Right lobe of liver (tissue), 6 donors: Measurements from ENCODE around the gene GBP6. TPM values are rescaled to one million over a fixed set of nuclear protein-coding genes. Genes with fewer than 3 reads are reported as not detected.

Source experiments
- ATAC-seq, 4 donors: fragments of 200-7000 bp; cut with Tn5 transposase; one replicate each; pipeline ENCODE4 v1.9.1; 2020; ENCODE audit warnings: mild to moderate bottlenecking in 4 of 4, moderate library complexity in 4 of 4
- DNase-seq, 3 donors: peaks; one replicate each; pipeline ENCODE4 v3.0.0-alpha.2; 2020
- H3K27ac ChIP-seq, 3 donors: fragments of 200-600 bp; one replicate each; pipeline ENCODE4 v1.8.0; 2022
- H3K27me3 ChIP-seq, 2 donors: fragments of 200-600 bp; one replicate each; pipeline ENCODE4 v1.8.0; 2022
- H3K36me3 ChIP-seq, 4 donors: fragments of 200-600 bp; sonication (generic) in 1 of 4; one replicate each; pipeline versions ENCODE4 v1.5.1 to v1.8.0; 2017 to 2022; ENCODE audit warnings: control low read depth in 1 of 4
- H3K4me1 ChIP-seq, 4 donors: fragments of 200-600 bp; sonication (generic) in 1 of 4; one replicate each; pipeline versions ENCODE4 v1.5.1 to v1.8.0; 2017 to 2022; ENCODE audit warnings: control low read depth in 1 of 4
- H3K4me3 ChIP-seq, 3 donors: fragments of 200-600 bp; one replicate each; pipeline ENCODE4 v1.8.0; 2022
- H3K9me3 ChIP-seq, 4 donors: fragments of 200-600 bp; sonication (generic) in 1 of 4; one replicate each; pipeline versions ENCODE4 v1.5.1 to v1.8.0; 2017 to 2022; ENCODE audit warnings: control low read depth in 1 of 4
- POLR2A ChIP-seq: fragments of 450-650 bp; IDR thresholded peaks from one replicate; pipeline ENCODE4 v1.6.1; 2017; ENCODE audit warnings: antibody characterized with exemption, mild to moderate bottlenecking
- WGBS: methylation state at CpG from one replicate; pipeline ENCODE4 v1.1.6; 2018; ENCODE audit warnings: low coverage, low lambda C conversion rate; ENCODE audit not compliant: insufficient coverage; ENCODE audit errors: missing lambda C conversion rate; 5-methylcytosine and 5-hydroxymethylcytosine counted together
- intact Hi-C, 2 donors: fragments of 100-400 bp; cut with DNase I; formaldehyde crosslinking; loops; one replicate each; pipeline versions ENCODE4 v1.11.2 to v1.14.1; 2022
- total RNA-seq, 6 experiments: library from RNA; depleted of rRNA in 2 of 6; stranded (reverse); fragments of >200 nt in 2 of 6; fragmentation: NEBNext Ultra II Directional in 3 of 6; extraction: Animal tissue kit (Norgen Biotek cat#: 25700) in 3 of 6; gene quantifications; one replicate each; pipeline versions ENCODE4 v1.1.0 to v1.2.4, GENCODE V29; 2016 to 2023
- TF ChIP-seq, protein P1 (sequence below), 4 donors: fragments of 200-600 bp in 3 of 4; fragments of 450-650 bp in 1 of 4; IDR thresholded peaks; one replicate each; pipeline versions ENCODE4 v1.5.1 to v1.8.0; 2016 to 2022; ENCODE audit warnings: antibody characterized with exemption in 4 of 4, mild to moderate bottlenecking in 2 of 4
- donor health status: DM: no; HTN: yes; CAD: no.
- donor health status: DM: no; HTN: no; CAD: no.
- donor health status: DM: no; HTN: no; CAD: no.
- donor health status: DM: no; HTN: yes; CAD: no.
- donor health status: DM: no; HTN: yes; CAD: no.

The GBP6 gene
- total RNA-seq, 6 experiments from 2014 or later: 0.06 to 0.15 (median 0.07) TPM; not detected in 3

DNA sequence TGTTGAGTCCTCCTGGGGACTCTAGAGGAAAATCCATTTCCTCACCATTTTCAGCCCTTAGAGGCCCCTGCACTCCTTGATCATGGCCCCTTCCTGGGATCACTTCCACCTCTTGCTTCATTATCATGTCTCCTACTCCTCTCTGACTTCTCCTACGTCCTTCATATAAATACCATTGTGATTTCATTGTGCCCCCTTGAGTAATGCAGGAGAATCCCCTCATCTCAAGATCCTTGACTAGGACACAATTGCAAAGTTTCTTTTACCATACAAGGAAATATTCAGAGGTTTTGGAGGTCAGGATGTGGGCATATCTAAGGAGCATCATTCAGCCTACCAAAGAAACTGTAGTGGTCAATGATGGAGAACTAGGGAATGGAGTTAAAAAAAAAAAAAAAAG, 8.8 kb upstream of the GBP6 start:
- H3K36me3 ChIP-seq: no peaks in the 10 kb centered on the region
- no peaks in the 10 kb centered on the region for H3K27me3 ChIP-seq
- no peak overlapping the region for H3K27ac ChIP-seq
- intact Hi-C loops: loop anchor here in 1 of 2 donors (10.0 kb wide), 1 partner anchor 270 kb away; no protein-coding TSS in a partner anchor
- ATAC-seq: no peak
- H3K4me3 ChIP-seq: no peak overlapping the region
- no peak for TF ChIP-seq POLR2A
- TF ChIP-seq, protein P1, sequence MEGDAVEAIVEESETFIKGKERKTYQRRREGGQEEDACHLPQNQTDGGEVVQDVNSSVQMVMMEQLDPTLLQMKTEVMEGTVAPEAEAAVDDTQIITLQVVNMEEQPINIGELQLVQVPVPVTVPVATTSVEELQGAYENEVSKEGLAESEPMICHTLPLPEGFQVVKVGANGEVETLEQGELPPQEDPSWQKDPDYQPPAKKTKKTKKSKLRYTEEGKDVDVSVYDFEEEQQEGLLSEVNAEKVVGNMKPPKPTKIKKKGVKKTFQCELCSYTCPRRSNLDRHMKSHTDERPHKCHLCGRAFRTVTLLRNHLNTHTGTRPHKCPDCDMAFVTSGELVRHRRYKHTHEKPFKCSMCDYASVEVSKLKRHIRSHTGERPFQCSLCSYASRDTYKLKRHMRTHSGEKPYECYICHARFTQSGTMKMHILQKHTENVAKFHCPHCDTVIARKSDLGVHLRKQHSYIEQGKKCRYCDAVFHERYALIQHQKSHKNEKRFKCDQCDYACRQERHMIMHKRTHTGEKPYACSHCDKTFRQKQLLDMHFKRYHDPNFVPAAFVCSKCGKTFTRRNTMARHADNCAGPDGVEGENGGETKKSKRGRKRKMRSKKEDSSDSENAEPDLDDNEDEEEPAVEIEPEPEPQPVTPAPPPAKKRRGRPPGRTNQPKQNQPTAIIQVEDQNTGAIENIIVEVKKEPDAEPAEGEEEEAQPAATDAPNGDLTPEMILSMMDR (IDR thresholded peaks at IDR 0.05): no peak
- H3K9me3 ChIP-seq: no peaks in the 10 kb centered on the region
- WGBS: 62% methylated on average over 1 of the region's 1 CpG
- H3K4me1 ChIP-seq: peaks cover 0 to 15% (median 0%) of the 10 kb centered on the region in 4 donors
- DNase-seq: no peak

GRCh38 chr1:89356658-89357400, 7.0 kb upstream of the GBP6 start:
- 73% methylated on average over 8 of the region's 8 CpGs for WGBS
- H3K4me3 ChIP-seq: no peak overlapping the region
- no peak for TF ChIP-seq POLR2A
- TF ChIP-seq, protein P1 (IDR thresholded peaks at IDR 0.05): no peak
- H3K36me3 ChIP-seq: no peaks in the 10 kb centered on the region
- peaks cover 0 to 15% (median 0%) of the 10 kb centered on the region in 4 donors for H3K4me1 ChIP-seq
- H3K9me3 ChIP-seq: no peaks in the 10 kb centered on the region
- DNase-seq (no peak), ATAC-seq (peak in 1 of 4 donors; percentile 33)
- no peaks in the 10 kb centered on the region for H3K27me3 ChIP-seq
- intact Hi-C loops: loop anchor here in 1 of 2 donors (10.0 kb wide), 1 partner anchor 272 kb away; no protein-coding TSS in a partner anchor
- no peak overlapping the region for H3K27ac ChIP-seq

DNA sequence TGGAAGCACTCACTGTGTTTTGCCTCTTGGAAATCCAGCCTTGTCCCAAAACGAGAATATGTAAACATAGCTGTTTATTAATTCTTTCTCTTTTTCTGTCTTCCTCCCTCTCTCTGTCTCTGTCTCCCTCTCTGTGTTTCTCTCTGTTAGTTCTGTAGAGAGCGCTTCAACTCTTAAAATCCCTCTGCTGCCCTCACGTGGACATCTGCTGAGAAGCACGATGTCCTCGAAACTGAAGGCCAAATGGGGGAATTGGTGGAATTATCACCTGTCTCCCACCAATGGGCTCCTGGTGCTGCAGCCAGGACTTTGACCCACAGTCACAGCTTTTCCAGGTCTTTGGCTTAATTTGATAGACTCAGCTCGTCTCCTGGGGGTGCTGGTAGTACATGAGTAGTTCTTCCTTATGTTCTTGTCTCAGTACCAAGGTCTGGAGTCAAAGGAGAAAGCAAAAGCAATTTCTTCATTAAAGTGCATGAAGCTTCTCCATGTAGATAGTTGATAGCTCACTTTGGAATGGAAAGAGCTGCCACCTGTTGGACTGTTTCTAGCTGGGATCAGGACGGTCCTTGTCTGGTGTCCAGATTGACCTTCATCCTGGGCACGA, 5.5 kb upstream of the GBP6 start:
- ATAC-seq (peak; percentile 97 to 98 (median 98)), DNase-seq (peak; percentile 77 to 81 (median 79))
- WGBS: 7% methylated on average over 8 of the region's 8 CpGs
- peak overlapping the region in 2 of 3 donors; percentile 39 to 62 for H3K27ac ChIP-seq
- H3K4me1 ChIP-seq: peaks cover 0 to 15% (median 0%) of the 10 kb centered on the region in 4 donors
- no peaks in the 10 kb centered on the region for H3K27me3 ChIP-seq
- intact Hi-C loops: loop anchor here in 1 of 2 donors (10.0 kb wide), 1 partner anchor 274 kb away; no protein-coding TSS in a partner anchor
- H3K4me3 ChIP-seq: peak overlapping the region in 1 of 3 donors; percentile 8
- no peak for TF ChIP-seq POLR2A
- TF ChIP-seq, protein P1 (IDR thresholded peaks at IDR 0.05): peak; percentile 73 to 82 (median 78)
- H3K9me3 ChIP-seq: no peaks in the 10 kb centered on the region
- H3K36me3 ChIP-seq: no peaks in the 10 kb centered on the region

DNA sequence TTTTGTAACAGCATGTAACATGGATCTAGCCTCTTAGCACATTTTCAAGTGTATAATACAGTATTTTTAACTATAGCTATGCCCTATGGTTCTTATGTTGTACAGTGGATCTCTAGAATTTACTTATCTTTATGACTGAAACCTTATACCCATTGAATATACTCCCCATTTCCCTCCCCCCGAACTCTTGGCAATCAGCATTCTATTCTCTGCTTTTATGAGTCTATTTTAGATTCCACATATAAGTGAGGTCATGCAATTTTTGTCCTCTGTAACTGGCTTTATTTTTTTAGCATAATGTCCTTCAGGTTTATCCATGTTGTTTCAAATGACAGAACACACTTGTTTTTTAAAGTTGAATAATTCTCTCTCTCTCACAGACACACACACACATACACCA, 3.1 kb upstream of the GBP6 start:
- no peak for TF ChIP-seq POLR2A
- Histone ChIP-seq H3K36me3 (no peaks in the 10 kb centered on the region), H3K27ac (no peak overlapping the region), H3K4me1 (peaks cover 0 to 15% (median 0%) of the 10 kb centered on the region in 4 donors), H3K27me3 (no peaks in the 10 kb centered on the region), H3K4me3 (no peak overlapping the region), H3K9me3 (no peaks in the 10 kb centered on the region)
- intact Hi-C loops: no loop called here
- 100% methylated on average over 1 of the region's 1 CpG for WGBS
- no peak for ATAC-seq
- no peak for DNase-seq

DNA sequence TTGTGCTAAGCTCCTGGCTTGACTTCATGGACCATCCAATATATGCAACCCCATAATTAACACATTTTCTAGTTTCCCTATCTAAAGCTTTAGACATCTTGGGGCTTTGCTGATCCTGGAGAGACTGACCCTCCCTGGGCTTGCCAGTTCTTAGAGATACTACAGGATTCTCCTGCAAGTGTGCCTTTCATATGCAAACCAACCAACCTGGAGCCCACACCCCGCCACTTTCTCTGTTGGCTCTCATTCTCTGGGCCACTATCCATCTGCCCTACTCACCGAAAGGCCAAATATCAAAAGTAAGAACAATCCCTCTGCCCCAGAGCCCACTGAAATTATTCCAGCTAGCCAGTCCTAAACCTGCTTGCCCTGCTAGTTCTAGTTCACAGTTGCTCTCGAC, 2.2 kb upstream of the GBP6 start:
- DNase-seq (no peak), ATAC-seq (no peak)
- H3K36me3 ChIP-seq: no peaks in the 10 kb centered on the region
- H3K9me3 ChIP-seq: no peaks in the 10 kb centered on the region
- no peak overlapping the region for H3K27ac ChIP-seq
- TF ChIP-seq POLR2A: no peak
- TF ChIP-seq, protein P1 (IDR thresholded peaks at IDR 0.05): no peak
- H3K27me3 ChIP-seq: no peaks in the 10 kb centered on the region
- intact Hi-C loops: no loop called here
- H3K4me1 ChIP-seq: peaks cover 0 to 15% (median 0%) of the 10 kb centered on the region in 4 donors
- no peak overlapping the region for H3K4me3 ChIP-seq
- no CpG with 5 or more reads among the region's 3 CpGs for WGBS
